Esophagus squamous epithelium (tissue), 5 donors: ENCODE results near the gene CD40. TPM values are rescaled to one million over a fixed set of nuclear protein-coding genes. Genes with fewer than 3 reads are reported as not detected.

Experiments
- DNase-seq: peaks from one replicate; lab custom pipeline; 2025; lab: John Stamatoyannopoulos, UW
- H3K27ac ChIP-seq, 4 donors: fragments of 200-600 bp; sonication (generic); one replicate each; pipeline ENCODE4 v1.5.1; 2016 to 2019; ENCODE audit warnings: mild to moderate bottlenecking in 1 of 4
- H3K27me3 ChIP-seq, 4 donors: fragments of 200-600 bp; sonication (generic); 1 replicate in 3 of 4; 2 replicates in 1 of 4; pipeline versions ENCODE4 v1.5.1 to v1.6.0; 2017 to 2021; ENCODE audit warnings: antibody characterized with exemption in 1 of 4
- H3K36me3 ChIP-seq, 3 donors: fragments of 200-600 bp; sonication (generic); one replicate each; pipeline ENCODE4 v1.5.1; 2016 to 2019
- H3K4me1 ChIP-seq, 3 donors: fragments of 200-600 bp; sonication (generic); one replicate each; pipeline ENCODE4 v1.5.1; 2017 to 2019
- H3K4me3 ChIP-seq, 4 donors: fragments of 200-600 bp; sonication (generic); 1 replicate in 3 of 4; 2 replicates in 1 of 4; pipeline ENCODE4 v1.5.1; 2016 to 2019; ENCODE audit warnings: mild to moderate bottlenecking in 2 of 4, moderate library complexity in 1 of 4
- H3K9me3 ChIP-seq, 3 donors: fragments of 200-600 bp; sonication (generic); one replicate each; pipeline ENCODE4 v1.5.1; 2016 to 2019
- POLR2A ChIP-seq, 4 donors: fragments of 450-650 bp; IDR thresholded peaks; one replicate each; pipeline ENCODE4 v1.6.1; 2017; ENCODE audit warnings: antibody characterized with exemption in 4 of 4, mild to moderate bottlenecking in 4 of 4, moderate library complexity in 3 of 4
- WGBS, 2 donors: methylation state at CpG; one replicate each; pipeline ENCODE4 v1.1.5; 2018; 5-methylcytosine and 5-hydroxymethylcytosine counted together
- intact Hi-C: fragments of 100-400 bp; cut with DNase I; formaldehyde crosslinking; loops from one replicate; pipeline ENCODE4 v1.15.0; 2022
- total RNA-seq, 4 donors: library from RNA; depleted of rRNA; stranded (reverse); fragments of >200 nt; gene quantifications; one replicate each; pipeline ENCODE4 v1.1.0, GENCODE V29; 2016
- TF ChIP-seq, protein P1 (sequence below), 6 experiments: fragments of 450-650 bp in 4 of 6; fragments of 200-600 bp in 2 of 6; sonication (generic) in 2 of 6; IDR thresholded peaks; one replicate each; pipeline ENCODE4 v1.5.1; 2016 to 2019; ENCODE audit warnings: antibody characterized with exemption in 6 of 6, mild to moderate bottlenecking in 4 of 6, moderate library complexity in 4 of 6
- donor health status: DM: yes; HTN: yes; CAD: no.

The CD40 gene
- total RNA-seq, 4 donors from 2014 or later, result 3.2 to 15.3 (median 10.2) TPM

GRCh38 chr20:46174469-46175126 lies 56.5 kb downstream of the CD40 start:
- Histone ChIP-seq H3K4me3 (peak overlapping the region in 1 of 4 donors; percentile 45), H3K36me3 (no peaks in the 10 kb centered on the region), H3K27me3 (peaks cover 0 to 91% (median 9%) of the 10 kb centered on the region in 4 donors), H3K9me3 (no peaks in the 10 kb centered on the region), H3K27ac (no peak overlapping the region), H3K4me1 (peaks cover 0 to 13% (median 0%) of the 10 kb centered on the region in 3 donors)
- 3% methylated on average over 13 of the region's 77 CpGs; no CpG with 5 or more reads in 1 of the 2 donors for WGBS, 2 donors
- DNase-seq, result no peak
- intact Hi-C loops, result loop anchor here (10.0 kb wide), 1 partner anchor 150 kb away; the partner anchor contains the start of gene SLC12A5
- TF ChIP-seq POLR2A (IDR thresholded peaks at IDR 0.05), result no peak
- TF ChIP-seq, protein P1, sequence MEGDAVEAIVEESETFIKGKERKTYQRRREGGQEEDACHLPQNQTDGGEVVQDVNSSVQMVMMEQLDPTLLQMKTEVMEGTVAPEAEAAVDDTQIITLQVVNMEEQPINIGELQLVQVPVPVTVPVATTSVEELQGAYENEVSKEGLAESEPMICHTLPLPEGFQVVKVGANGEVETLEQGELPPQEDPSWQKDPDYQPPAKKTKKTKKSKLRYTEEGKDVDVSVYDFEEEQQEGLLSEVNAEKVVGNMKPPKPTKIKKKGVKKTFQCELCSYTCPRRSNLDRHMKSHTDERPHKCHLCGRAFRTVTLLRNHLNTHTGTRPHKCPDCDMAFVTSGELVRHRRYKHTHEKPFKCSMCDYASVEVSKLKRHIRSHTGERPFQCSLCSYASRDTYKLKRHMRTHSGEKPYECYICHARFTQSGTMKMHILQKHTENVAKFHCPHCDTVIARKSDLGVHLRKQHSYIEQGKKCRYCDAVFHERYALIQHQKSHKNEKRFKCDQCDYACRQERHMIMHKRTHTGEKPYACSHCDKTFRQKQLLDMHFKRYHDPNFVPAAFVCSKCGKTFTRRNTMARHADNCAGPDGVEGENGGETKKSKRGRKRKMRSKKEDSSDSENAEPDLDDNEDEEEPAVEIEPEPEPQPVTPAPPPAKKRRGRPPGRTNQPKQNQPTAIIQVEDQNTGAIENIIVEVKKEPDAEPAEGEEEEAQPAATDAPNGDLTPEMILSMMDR (IDR thresholded peaks at IDR 0.05), result peak; percentile 17 to 76 (median 62)

DNA sequence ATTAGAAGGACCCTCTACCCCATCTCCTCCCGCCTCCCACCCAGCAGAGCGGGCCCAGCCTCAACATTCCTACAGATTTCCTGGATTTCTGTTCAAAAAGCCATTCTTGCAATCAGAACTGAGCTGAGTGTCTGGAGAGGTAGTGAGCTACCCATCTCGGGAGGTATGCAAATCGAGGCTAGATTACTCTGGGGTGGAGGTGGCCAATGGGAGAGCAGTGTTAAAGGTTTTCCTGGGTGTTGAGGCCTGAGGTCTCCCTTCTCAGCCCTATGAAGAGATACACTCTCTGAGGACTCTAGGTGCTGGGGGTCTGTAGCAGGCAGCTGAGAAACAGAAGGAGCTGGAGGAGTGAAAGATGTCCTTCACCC lies 57.0 kb downstream of the CD40 start:
- Histone ChIP-seq H3K9me3 (no peaks in the 10 kb centered on the region), H3K36me3 (no peaks in the 10 kb centered on the region), H3K27me3 (peaks cover 0 to 96% (median 9%) of the 10 kb centered on the region in 4 donors), H3K4me3 (no peak overlapping the region), H3K27ac (no peak overlapping the region), H3K4me1 (peaks cover 0 to 10% (median 0%) of the 10 kb centered on the region in 3 donors)
- 78 to 80% methylated on average over 1 to 4 of the region's 4 CpGs for WGBS, 2 donors
- intact Hi-C loops, result loop anchor here (10.0 kb wide), 1 partner anchor 150 kb away; the partner anchor contains the start of gene SLC12A5
- DNase-seq, result no peak
- TF ChIP-seq, protein P1 (IDR thresholded peaks at IDR 0.05), result no peak
- no peak for TF ChIP-seq POLR2A (IDR thresholded peaks at IDR 0.05)

DNA sequence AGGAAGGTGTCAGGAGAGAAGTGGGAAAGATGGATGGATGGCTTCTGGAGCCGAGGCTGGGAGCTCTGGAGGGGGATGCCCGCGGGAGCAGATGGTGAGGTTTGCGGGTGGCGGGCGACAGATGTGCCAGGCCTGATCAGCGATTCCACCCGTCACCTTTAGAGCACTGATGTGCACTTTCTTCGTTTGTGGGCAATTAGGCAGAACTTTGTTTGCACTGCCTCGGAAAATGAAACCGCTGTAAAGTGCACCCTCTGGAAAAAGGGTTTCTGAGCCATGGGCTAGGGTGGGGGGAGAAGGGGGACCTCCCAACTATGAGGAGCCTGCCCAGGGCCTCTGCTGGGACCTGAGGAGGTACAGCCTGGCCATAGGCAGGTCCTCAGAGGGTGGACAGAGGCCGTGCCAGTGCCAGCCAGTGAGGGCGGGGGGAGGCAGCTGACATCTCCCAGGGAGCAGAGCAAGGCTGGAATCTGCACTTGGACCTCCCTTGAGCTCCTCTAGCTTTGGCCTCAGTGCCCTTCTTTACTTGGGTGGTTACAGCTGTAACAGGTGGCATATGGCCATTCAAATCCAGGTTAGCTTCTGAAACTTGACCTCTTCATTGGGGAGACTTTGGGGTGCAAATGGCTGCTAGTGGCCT lies 58.7 kb downstream of the CD40 start:
- no peak for DNase-seq
- peaks cover 0 to 10% (median 0%) of the 10 kb centered on the region in 3 donors for H3K4me1 ChIP-seq
- 73 to 77% methylated on average over 10 to 11 of the region's 13 CpGs for WGBS, 2 donors

GRCh38 chr20:46177768-46178167 lies 59.7 kb downstream of the CD40 start:
- intact Hi-C loops, result loop anchor here (10.0 kb wide), 1 partner anchor 153 kb away; the partner anchor contains the start of gene SLC12A5
- no peak overlapping the region for H3K4me3 ChIP-seq
- no peaks in the 10 kb centered on the region for H3K9me3 ChIP-seq
- TF ChIP-seq, protein P1 (IDR thresholded peaks at IDR 0.05), result no peak
- TF ChIP-seq POLR2A (IDR thresholded peaks at IDR 0.05), result no peak
- no peaks in the 10 kb centered on the region for H3K36me3 ChIP-seq
- peaks cover 0 to 91% (median 9%) of the 10 kb centered on the region in 4 donors for H3K27me3 ChIP-seq
- peaks cover 0 to 10% (median 0%) of the 10 kb centered on the region in 3 donors for H3K4me1 ChIP-seq
- no peak overlapping the region for H3K27ac ChIP-seq
- 87 to 90% methylated on average over 2 to 15 of the region's 15 CpGs for WGBS, 2 donors
- no peak for DNase-seq

More for the DNA sequence above, 58.7 kb downstream of the CD40 start:
- H3K9me3 ChIP-seq, result no peaks in the 10 kb centered on the region
- H3K27ac ChIP-seq, result no peak overlapping the region
- no peaks in the 10 kb centered on the region for H3K36me3 ChIP-seq
- H3K27me3 ChIP-seq, result peaks cover 0 to 91% (median 9%) of the 10 kb centered on the region in 4 donors
- intact Hi-C loops, result loop anchor here (10.0 kb wide), 1 partner anchor 152 kb away; the partner anchor contains the start of gene SLC12A5
- no peak overlapping the region for H3K4me3 ChIP-seq
- TF ChIP-seq, protein P1 (IDR thresholded peaks at IDR 0.05), result no peak
- TF ChIP-seq POLR2A (IDR thresholded peaks at IDR 0.05), result no peak
